PC-3 (cell line): ENCODE results near the gene CIAO1.
"Not testable (repeated sequence)": the region's sequence is repeated elsewhere in the genome, so short reads cannot be mapped to it uniquely, and the experiment has no call there.

Experiments used
- CTCF ChIP-seq: fragments of 300-600 bp; sonication (generic); conservative IDR thresholded peaks from 2 replicates; pipeline ENCODE4 v1.5.1; 2017; ENCODE audit warnings: antibody characterized with exemption, low read depth, mild to moderate bottlenecking, low read length
- EZH2 ChIP-seq: fragments of 300-600 bp; sonication (generic); IDR thresholded peaks from one replicate; pipeline ENCODE4 v1.6.1; 2017; ENCODE audit warnings: antibody characterized with exemption, mild to moderate bottlenecking, low read length; ENCODE audit not compliant: unreplicated experiment

- not testable (repeated sequence) for TF ChIP-seq CTCF, EZH2
Observed at GRCh38 chr2:96294271-96294670, 28.2 kb downstream of the CIAO1 start.
